Dermis blood vessel endothelial cell (primary cell): ENCODE results near the gene NOTCH3. TPM values are rescaled to one million over a fixed set of nuclear protein-coding genes. Genes with fewer than 3 reads are reported as not detected.

Experiments used
- DNase-seq: peaks from one replicate; pipeline ENCODE4 v3.0.0; 2010
- total RNA-seq: library from RNA; depleted of rRNA; stranded (reverse); fragments of >200 nt; gene quantifications from 2 replicates; pipeline ENCODE4 v1.2.3, GENCODE V29; 2014

Gene NOTCH3
- total RNA-seq, 1 donor from 2014 or later: 2.0 TPM

GRCh38 chr19:15159251-15159650 lies 41.5 kb downstream of the NOTCH3 start:
- DNase-seq: peak; percentile 12

DNA sequence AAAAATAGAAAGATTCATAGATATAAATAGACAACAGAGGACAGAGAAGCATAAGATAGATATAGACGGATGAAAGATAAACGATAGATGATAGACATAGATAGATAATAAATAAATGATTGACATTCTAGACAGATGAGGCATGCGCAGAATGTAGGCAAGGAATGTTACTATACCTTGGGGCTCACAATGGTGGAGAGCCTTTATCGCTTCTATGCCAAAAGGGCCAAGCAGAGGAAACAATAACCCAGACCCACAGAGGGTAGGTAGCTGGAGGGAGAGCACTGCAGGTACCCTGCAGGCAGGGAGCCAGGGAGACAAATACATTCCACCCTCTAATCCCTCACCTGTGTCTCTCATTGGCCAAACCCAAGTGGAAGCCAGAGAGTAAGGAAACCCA lies 44.4 kb downstream of the NOTCH3 start:
- no peak for DNase-seq

GRCh38 chr19:15155296-15155695 lies 45.5 kb downstream of the NOTCH3 start:
- no peak for DNase-seq

DNA sequence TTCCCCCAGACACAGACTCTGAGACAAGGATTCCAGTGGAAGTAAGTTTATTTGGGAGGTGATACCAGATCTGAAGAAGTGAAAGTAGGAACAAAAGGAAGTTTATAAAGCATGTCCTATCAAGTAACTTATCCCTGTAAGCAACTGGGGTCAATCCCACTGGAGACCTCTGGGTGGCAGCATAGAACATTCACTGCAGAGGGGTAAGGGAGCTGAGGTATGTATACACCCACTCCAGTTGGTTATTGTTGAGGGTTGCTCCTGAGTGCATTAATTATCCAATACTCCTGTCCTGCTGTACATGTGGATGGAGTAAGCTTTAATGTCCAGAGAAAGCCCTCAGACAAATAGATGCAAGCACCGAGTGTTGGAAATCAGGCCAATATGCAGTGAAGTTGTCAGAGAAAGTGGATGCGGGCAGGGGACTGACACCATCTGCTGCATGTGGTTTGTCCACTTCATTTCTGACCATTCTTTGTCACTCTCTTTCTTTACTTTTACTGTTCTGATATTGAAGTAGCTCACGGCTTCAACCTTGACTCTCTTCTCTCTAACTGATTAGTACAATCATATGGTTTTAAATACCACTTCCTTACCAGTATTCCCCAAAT lies 46.7 kb downstream of the NOTCH3 start:
- DNase-seq: peak; percentile 69

- no peak for DNase-seq
Measured at GRCh38 chr19:15149737-15150136, 51.1 kb downstream of the NOTCH3 start.

GRCh38 chr19:15147090-15147489 lies 53.7 kb downstream of the NOTCH3 start:
- no peak for DNase-seq

- DNase-seq: peak; percentile 15
Measured at GRCh38 chr19:15144046-15144646, 56.6 kb downstream of the NOTCH3 start.

DNA sequence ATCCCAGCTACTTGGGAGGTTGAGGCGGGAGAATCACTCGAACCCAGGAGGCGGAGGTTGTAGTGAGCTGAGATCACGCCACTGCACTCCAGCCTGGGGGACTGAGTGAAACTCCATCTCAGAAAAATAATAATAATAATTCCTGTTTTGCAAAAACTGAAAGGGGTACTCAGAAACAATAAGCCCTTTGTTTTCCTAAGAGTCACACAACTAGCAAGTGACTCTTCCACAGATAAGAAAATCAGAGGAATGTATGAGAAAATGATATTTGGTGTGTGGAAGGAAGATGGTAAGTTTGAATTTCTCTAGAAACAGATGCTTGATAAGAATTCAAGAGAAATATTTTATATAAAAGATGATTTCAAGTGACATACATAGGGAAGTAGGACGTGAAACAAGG lies 58.5 kb downstream of the NOTCH3 start:
- DNase-seq: no peak

DNA sequence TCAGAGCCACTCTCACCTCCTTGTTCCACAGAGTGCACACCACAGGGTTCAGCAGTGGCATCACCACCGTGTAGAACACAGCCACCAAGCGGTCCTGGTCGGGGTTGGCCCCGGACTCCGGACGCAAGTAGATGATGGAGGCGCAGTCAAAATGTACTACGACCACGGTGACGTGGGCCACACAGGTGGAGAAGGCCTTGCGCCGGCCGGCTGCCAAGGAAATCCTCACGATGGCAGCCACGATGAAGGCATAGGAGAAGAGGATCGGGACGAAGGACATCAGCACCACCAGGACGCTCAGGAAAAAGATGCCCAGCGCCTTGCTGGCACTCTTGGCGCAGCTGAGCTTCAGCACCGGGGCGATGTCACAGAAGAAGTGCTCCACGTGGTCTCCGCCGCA lies 59.7 kb downstream of the NOTCH3 start:
- DNase-seq: no peak

GRCh38 chr19:15138427-15138826 lies 62.4 kb downstream of the NOTCH3 start:
- no peak for DNase-seq

- no peak for DNase-seq
Measured at GRCh38 chr19:15137777-15138176, 63.0 kb downstream of the NOTCH3 start.

DNA sequence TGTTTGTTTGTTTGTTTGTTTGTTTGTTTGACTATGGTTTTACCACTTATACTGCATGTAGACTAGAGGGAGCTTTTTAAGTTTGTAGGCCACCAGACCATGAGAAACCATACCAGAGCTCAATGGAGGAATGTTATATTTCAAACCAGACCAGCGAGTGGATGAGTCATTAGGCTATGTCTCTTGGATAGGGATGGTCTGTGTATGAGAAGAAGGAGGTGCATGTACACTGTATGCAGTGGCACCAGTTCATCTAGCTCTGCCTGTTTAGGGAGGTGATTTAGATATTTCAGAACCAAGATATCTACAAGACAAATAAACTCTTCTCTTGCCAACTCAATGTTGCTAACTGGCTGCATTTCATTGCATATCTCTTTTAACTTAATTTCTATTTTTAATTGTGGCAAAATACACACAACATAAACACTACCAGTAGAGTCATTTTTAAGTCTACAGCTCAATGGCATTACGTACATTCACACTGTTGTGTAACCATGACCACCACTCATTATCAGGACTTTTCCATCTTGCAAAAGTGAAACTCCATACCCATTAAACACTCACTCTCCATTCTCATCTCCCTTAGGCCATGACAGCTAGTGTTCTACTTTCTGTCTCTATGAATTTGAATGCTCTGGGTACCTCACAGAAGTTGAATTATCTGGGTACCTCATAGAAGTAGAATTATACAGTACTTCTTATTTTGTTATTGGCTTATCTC lies 64.4 kb downstream of the NOTCH3 start:
- no peak for DNase-seq

GRCh38 chr19:15129856-15130585 lies 70.8 kb downstream of the NOTCH3 start:
- no peak for DNase-seq

DNA sequence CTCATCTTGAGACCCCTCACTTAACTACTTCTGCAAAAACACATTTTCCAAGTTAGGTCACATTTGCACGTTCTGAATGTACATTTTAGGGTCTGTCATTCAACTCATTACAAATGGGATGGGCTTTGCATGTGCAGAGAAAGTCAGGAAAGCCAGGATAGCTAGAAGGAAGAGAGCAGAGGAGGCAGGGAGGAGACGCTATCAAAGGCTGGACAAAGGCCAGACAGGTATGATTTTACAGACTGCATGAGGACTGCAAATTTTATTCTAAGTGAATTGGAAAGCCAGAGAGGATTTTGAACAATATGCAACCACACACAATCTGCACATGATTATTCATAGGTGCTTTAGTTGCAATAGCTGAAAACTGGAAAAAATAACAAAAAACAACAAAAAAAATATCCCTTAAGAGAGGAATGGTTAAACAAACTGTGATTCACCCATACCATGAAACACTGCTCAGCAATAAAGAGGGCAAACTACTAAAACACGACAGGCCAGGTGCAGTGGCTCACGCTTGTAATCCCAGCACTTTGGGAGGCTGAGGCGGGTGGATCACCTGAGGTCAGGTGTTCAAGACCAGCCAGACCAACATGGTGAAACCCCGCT lies 72.5 kb downstream of the NOTCH3 start:
- DNase-seq: no peak

GRCh38 chr19:15126131-15126910 lies 74.5 kb downstream of the NOTCH3 start:
- no peak for DNase-seq

DNA sequence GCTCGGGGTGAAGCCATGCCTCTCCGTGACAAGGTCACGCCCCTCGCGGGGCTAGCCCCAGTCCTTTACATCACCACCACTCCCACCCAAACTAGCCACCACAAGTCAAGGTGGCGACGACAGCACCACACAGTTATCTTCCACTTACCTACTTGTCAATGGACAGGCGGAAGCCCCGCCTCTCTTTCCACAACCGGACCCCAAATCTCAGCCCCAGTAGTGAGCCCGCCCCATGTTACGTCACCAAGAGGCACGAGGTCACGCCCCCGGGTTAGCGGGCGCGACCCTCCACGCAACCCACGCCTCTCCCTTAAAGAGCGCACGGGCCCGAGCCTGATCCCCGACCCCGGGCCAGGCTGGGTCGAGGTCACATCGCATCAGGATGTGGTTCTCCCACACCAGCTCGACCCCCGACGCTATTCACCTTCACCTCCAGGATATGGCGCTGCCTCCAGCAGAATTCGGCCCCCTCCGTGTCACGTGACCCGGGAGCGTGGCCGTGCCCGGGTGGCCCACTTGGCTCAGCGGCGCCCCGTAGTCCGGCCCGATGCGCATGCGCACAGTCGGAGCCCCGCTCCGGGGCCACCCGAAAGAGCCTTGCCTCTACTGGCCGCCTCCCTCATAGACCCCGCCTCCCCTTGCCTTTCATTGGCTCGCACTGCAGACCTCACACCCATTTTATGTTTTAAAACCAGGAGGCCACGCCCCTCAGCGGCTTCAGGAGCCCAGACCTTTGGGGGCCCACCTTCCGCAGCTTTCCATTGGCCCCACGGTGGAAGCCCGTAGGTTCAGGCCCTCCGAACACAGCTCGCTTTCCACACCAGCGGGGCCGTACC lies 75.3 kb downstream of the NOTCH3 start:
- peak; percentile 98 for DNase-seq

DNA sequence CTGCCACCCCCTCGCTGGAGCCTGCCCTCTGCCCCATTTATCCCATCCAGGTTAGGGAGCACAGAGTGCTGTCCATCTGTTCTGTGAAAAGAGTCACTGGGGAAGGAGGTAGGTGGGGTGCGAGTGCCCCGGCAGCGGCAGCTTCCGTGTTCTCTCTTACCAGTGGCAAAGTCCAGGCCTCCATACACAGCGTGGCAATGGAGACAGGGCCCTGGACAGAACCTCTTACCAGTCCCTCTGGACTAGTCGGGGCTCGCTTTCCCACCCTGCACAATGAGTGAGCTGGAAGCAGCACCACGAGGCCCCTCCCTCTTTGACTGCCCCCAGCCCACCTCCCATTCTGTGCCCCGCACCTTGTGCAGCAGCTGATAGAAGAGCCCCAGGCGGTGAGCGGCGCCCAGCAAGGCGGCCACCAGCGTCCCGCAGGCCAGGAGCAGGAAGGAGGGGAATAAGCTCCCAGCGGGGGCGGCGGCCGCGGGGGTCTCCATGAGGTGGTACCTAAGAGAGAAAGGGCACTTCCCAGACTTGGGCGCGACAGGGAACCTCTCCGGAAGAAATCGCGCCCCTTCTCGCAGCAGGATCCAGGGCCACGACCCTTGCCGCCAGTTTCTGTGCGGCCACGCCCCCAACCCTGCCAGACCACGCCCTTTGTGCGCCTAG lies 76.1 kb downstream of the NOTCH3 start:
- peak; percentile 29 for DNase-seq

DNA sequence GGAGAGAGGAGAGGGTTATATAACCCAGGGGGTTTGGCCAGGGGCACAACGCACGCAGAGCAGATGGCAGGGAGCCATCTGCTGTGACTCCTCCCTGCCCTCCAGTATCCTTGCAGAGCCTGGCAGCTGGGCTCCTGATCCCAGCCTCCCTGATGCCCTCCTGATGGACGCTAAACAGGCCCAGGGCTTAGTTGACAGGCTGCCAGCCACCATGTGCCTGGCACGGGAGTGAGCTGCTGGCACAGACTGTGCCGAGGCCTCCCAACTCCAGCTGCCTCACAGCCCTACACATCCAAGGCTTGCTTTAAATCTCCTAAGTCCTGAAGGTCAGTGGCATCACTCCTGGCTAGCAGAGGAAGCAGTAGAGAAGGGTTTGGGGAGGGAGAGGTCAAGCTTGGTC lies 76.9 kb downstream of the NOTCH3 start:
- DNase-seq: no peak

- no peak for DNase-seq
Measured at GRCh38 chr19:15123031-15123890, 77.5 kb downstream of the NOTCH3 start.
